NT2/D1 (cell line): ENCODE measurements around the gene TXNL4B.

Experiments
- DNase-seq: peaks from one replicate; pipeline ENCODE4 v3.0.0-alpha.2; 2011; ENCODE audit warnings: low read depth, low spot score
- H3K27me3 ChIP-seq: 2 replicates; pipeline ENCODE4 v1.6.0; 2011; ENCODE audit warnings: mild to moderate bottlenecking; ENCODE audit not compliant: insufficient read length, insufficient read depth
- H3K36me3 ChIP-seq: 2 replicates; pipeline ENCODE4 v1.6.1; 2011; ENCODE audit warnings: mild to moderate bottlenecking, low read length, mixed read lengths; ENCODE audit not compliant: insufficient read depth, insufficient read length
- H3K4me1 ChIP-seq: 2 replicates; pipeline ENCODE4 v1.5.1; 2011; ENCODE audit not compliant: insufficient read depth, insufficient read length
- H3K4me3 ChIP-seq: 2 replicates; pipeline ENCODE4 v1.5.1; 2011; ENCODE audit warnings: low read depth; ENCODE audit not compliant: insufficient read length
- H3K9ac ChIP-seq: 2 replicates; pipeline ENCODE4 v1.6.0; 2011; ENCODE audit warnings: low read depth; ENCODE audit not compliant: insufficient read length
- H3K9me3 ChIP-seq: 2 replicates; pipeline ENCODE4 v1.5.1; 2011; ENCODE audit warnings: mild to moderate bottlenecking, low read length; ENCODE audit not compliant: insufficient read depth
- SUZ12 ChIP-seq: IDR thresholded peaks from 2 replicates; pipeline ENCODE4 v1.6.1; 2011; ENCODE audit not compliant: insufficient read length, insufficient read depth; ENCODE audit errors: extremely low read depth
- YY1 ChIP-seq: IDR thresholded peaks from 2 replicates; pipeline ENCODE4 v1.6.1; 2011; ENCODE audit not compliant: insufficient read length, insufficient read depth
- ZNF274 ChIP-seq: IDR thresholded peaks from 2 replicates; pipeline ENCODE4 v1.6.1; 2011; ENCODE audit warnings: mild to moderate bottlenecking, low read depth, low read length

Gene TXNL4B

DNA sequence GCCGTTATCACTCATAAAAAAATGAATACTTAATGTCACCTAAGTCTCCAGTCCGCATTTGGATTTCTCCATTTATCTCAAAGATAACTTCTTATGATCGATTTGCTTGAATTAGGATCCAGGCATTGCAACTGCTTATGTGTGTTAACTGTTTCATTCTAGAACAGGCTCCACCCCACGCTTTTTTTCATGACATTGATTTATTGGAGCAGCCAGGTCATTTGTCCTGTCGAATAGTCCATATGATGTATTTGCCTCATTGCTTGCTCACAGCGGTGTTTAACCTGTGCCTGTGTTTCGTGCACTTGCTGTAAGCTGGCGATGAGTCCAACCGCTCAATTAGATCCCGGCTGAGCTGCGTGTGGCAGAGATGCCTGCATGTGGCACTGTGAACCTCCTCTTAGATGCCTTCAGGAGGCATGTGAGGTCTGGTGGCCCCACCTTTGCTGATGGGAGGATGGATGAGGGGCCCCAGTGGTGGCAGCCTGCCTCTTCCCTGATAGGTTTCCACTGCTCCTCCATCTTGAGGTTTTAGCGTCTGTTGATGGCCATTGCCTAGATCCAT is 16.6 kb upstream of the TXNL4B start:
- H3K9ac ChIP-seq: no peak overlapping the region
- no peaks in the 10 kb centered on the region for H3K9me3 ChIP-seq
- no peak overlapping the region for H3K4me3 ChIP-seq
- no peaks in the 10 kb centered on the region for H3K27me3 ChIP-seq
- TF ChIP-seq SUZ12 (no peak), YY1 (no peak), ZNF274 (no peak)
- DNase-seq: no peak
- H3K36me3 ChIP-seq: peaks cover 90% of the 10 kb centered on the region
- H3K4me1 ChIP-seq: no peaks in the 10 kb centered on the region

DNA sequence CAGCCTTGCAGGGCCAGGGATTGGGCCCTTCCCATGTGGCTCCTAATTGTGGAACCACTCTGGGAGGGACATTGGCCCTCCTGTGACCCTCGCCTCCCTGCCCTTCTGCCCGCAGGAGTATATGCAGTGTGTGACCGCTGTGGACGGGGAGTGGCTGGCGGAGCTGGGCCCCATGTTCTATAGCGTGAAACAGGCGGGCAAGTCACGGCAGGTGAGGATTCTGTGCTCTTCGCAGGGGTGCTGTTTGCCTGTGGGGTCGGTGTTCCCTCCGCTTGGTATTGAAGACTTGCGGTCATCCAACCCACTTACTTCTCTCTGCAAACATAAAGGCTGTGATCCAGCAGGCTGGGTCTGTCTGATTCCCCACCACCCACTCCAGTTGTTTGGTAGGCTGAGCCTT is 15.9 kb upstream of the TXNL4B start:
- Histone ChIP-seq H3K9me3 (no peaks in the 10 kb centered on the region), H3K27me3 (no peaks in the 10 kb centered on the region), H3K9ac (no peak overlapping the region), H3K36me3 (peaks cover 98% of the 10 kb centered on the region), H3K4me1 (no peaks in the 10 kb centered on the region), H3K4me3 (no peak overlapping the region)
- no peak for TF ChIP-seq YY1
- TF ChIP-seq SUZ12: no peak
- no peak for TF ChIP-seq ZNF274
- no peak for DNase-seq

DNA sequence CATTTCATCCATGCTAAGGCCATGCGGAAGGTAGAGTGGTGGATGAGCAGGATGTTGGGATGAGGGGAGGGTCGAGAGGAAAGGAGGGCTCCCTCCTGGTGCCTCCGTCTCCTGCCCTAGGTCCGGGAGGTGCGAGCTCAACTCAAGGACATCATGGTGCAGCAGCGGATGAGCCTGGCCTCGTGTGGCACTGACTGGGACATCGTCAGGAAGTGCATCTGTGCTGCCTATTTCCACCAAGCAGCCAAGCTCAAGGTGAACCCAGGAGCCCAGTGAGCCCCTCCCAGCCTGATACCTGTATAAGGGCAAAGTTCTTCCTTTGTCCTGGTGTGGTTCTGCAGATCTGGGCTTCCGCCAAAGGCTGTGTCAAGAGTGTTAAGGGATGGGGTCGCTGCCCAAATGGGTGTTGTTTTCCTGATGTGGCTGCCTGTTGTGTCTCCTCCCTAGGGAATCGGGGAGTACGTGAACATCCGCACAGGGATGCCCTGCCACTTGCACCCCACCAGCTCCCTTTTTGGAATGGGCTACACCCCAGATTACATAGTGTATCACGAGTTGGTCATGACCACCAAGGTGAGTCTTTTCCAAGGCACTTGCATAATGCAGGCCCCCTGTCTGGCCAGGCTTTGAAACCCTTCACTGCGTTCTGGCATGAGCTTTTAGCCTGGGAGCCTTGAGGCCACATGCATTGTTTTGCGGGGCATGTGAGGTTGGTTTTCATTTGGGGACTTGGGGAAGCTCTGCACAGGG is 15.1 kb upstream of the TXNL4B start:
- no peak for TF ChIP-seq ZNF274
- no peak for TF ChIP-seq YY1
- TF ChIP-seq SUZ12: no peak
- H3K27me3 ChIP-seq: no peaks in the 10 kb centered on the region
- no peak overlapping the region for H3K4me3 ChIP-seq
- H3K36me3 ChIP-seq: peaks cover 100% of the 10 kb centered on the region
- H3K9me3 ChIP-seq: no peaks in the 10 kb centered on the region
- no peaks in the 10 kb centered on the region for H3K4me1 ChIP-seq
- no peak for DNase-seq
- H3K9ac ChIP-seq: no peak overlapping the region

DNA sequence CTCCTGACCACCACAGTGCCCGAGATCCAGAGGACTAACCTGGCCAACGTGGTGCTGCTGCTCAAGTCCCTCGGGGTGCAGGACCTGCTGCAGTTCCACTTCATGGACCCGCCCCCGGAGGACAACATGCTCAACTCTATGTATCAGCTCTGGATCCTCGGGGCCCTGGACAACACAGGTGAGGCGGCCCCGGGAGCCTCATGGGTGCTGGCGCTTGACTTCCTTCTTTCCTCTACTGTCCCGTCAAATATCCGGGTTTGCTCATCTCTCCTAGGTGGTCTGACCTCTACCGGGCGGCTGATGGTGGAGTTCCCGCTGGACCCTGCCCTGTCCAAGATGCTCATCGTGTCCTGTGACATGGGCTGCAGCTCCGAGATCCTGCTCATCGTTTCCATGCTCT is 14.0 kb upstream of the TXNL4B start:
- no peak overlapping the region for H3K4me3 ChIP-seq
- H3K4me1 ChIP-seq: no peaks in the 10 kb centered on the region
- peaks cover 100% of the 10 kb centered on the region for H3K36me3 ChIP-seq
- H3K9me3 ChIP-seq: no peaks in the 10 kb centered on the region
- DNase-seq: no peak
- no peak overlapping the region for H3K9ac ChIP-seq
- no peaks in the 10 kb centered on the region for H3K27me3 ChIP-seq
- TF ChIP-seq YY1: no peak
- no peak for TF ChIP-seq ZNF274
- TF ChIP-seq SUZ12: no peak

DNA sequence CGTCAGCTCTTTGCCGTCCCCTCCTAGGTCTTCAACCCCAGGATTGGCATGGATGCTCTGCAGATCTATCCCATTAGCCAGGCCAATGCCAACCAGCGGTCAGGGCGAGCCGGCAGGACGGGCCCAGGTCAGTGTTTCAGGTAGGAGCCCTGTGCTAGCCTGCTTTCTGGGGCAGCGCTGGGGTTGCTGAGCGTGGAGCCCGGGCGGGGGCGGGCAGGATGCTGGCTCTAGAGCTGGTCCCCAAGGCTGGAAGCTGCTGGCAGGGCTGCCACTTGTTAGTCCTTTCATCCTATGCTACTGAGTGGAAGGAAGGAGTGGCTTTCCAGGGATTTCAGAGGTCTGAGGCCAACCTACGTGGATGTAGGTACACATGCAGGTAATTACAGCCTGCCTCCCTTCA is 12.6 kb upstream of the TXNL4B start:
- Histone ChIP-seq H3K4me1 (no peaks in the 10 kb centered on the region), H3K9ac (no peak overlapping the region), H3K27me3 (no peaks in the 10 kb centered on the region), H3K9me3 (no peaks in the 10 kb centered on the region), H3K36me3 (peaks cover 100% of the 10 kb centered on the region), H3K4me3 (no peak overlapping the region)
- DNase-seq: no peak
- no peak for TF ChIP-seq ZNF274
- no peak for TF ChIP-seq SUZ12
- no peak for TF ChIP-seq YY1

DNA sequence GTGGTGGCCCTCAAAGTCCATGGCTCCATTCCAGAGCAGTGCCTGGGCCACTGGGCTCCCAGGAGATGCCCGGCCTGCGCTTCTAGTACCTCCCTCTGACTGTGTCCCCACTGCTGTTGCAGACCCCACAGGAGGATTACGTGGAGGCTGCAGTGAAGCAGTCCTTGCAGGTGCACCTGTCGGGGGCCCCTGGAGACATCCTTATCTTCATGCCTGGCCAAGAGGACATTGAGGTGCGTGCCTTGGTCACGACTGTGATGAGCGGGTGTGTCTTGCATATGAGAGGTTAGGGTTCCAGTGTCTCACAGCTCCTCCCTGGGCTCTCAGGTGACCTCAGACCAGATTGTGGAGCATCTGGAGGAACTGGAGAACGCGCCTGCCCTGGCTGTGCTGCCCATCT is 11.5 kb upstream of the TXNL4B start:
- Histone ChIP-seq H3K27me3 (no peaks in the 10 kb centered on the region), H3K4me3 (no peak overlapping the region), H3K9ac (no peak overlapping the region), H3K4me1 (no peaks in the 10 kb centered on the region), H3K36me3 (peaks cover 100% of the 10 kb centered on the region), H3K9me3 (no peaks in the 10 kb centered on the region)
- no peak for DNase-seq
- TF ChIP-seq SUZ12 (no peak), YY1 (no peak), ZNF274 (no peak)

DNA sequence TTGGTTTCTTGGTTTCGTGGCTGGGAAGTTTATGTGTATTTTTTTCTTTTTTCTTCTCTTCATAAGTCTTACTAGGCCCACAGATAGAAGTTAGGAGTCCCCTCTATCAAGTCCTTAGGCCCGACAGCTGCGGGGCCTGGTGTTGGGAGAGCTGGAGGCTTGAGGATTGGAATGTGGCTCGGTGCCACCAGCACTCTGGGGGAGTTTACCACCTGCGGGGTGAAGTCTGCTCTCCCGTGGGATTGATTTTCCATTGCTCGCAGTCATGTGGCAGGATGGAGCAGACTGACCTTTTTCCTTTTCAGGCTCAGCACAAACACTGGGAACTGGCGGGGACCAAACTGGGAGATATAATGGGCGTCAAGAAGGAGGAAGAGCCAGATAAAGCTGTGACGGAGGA is 7.8 kb upstream of the TXNL4B start:
- TF ChIP-seq ZNF274 (no peak), YY1 (no peak), SUZ12 (no peak)
- no peak for DNase-seq
- H3K4me3 ChIP-seq: no peak overlapping the region
- peaks cover 100% of the 10 kb centered on the region for H3K36me3 ChIP-seq
- no peaks in the 10 kb centered on the region for H3K4me1 ChIP-seq
- no peaks in the 10 kb centered on the region for H3K27me3 ChIP-seq
- no peak overlapping the region for H3K9ac ChIP-seq
- no peaks in the 10 kb centered on the region for H3K9me3 ChIP-seq
